ENCODE measurements around the gene GRAMD2B. TPM values are rescaled to one million over a fixed set of nuclear protein-coding genes. Genes with fewer than 3 reads are reported as not detected.

The GRAMD2B gene
- total RNA-seq, 1 experiment from 2014 or later, result 7.2 TPM

DNA sequence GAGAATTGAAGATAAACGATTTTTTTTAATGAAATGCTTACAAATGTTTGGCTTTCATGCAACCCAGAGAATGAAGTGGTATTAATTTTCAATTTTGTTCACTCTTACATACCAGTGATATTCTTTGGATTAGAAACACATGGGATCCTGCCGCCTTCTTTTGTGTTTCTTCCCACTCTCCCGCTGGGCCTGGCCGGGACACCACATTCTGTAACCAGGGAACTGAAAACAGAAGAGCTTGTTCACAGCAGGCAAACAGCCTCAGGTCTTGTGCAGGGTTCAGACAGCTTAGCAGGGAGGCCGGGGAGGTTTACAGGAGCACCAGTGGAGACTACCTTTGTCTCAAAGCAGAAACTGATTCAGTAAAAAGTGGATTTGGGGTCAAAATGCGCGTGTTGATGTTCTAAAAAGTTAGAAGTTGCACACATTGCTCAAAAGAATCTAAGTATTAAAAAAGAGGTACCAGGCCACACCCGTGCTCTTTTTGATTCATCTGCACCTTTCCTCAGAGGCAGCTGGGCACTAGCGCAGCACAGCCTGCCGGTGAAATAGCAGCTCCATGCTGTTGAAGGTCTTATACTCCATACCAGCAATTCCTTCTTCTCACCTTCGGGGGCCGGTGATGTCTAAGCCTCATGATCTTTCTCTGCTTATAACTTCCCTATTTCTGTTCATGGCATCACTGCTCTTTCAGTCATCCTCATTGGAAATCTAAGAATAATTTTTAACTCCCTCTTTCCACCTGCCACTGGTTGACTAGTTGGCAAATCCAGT, 67.1 kb downstream of the GRAMD2B start:
- ChIA-PET POLR2A (no interaction called here), RAD21 (ENCODE audit: low non-redundant PET in 1 of 2, low total read pairs in 2 of 2, uncharacterized antibody in 2 of 2, unreplicated experiment in 2 of 2) (no interaction called here), CTCF (interaction anchor here (0.8 to 1.8 kb wide), 2 partner anchors 10 kb away, joined by 4 to 5 read pairs; no protein-coding TSS in a partner anchor)
- Histone ChIP-seq H3K4me1 (ENCODE audit: control insufficient read depth in 1 of 2, insufficient read depth in 2 of 2, low read length in 2 of 2) (no peaks in the 10 kb centered on the region), H3K4me2 (ENCODE audit: low read length) (no peak overlapping the region), H3K36me3 (ENCODE audit: control insufficient read depth in 1 of 2, insufficient read depth in 2 of 2, low read length in 2 of 2) (peaks cover 8 to 17% of the 10 kb centered on the region in 2 experiments; a peak in 3 of 4 replicates), H2AFZ (ENCODE audit: low read depth, low read length, poor library complexity, severe bottlenecking) (no peak overlapping the region), H3K27me3 (ENCODE audit: insufficient read depth, low read length) (no peaks in the 10 kb centered on the region), H3K9me3 (ENCODE audit: control insufficient read depth in 1 of 2, insufficient read depth in 1 of 2, low read depth in 1 of 2, low read length in 2 of 2) (no peaks in the 10 kb centered on the region), H4K20me1 (ENCODE audit: insufficient read depth) (no peaks in the 10 kb centered on the region), H3K79me2 (ENCODE audit: insufficient read depth, low read length) (no peaks in the 10 kb centered on the region), H3K4me3 (replicated peaks in 1 of 2; ENCODE audit: low read depth in 1 of 2, low read length in 2 of 2) (no peak overlapping the region), H3K27ac (ENCODE audit: low read depth, low read length) (no peak overlapping the region), H3K9ac (ENCODE audit: low read length) (no peak overlapping the region), H3K9me2 (ENCODE audit: insufficient read depth) (no peaks in the 10 kb centered on the region)
- ATAC-seq (peak; percentile 74), DNase-seq (ENCODE audit: low read depth, low spot score) (no peak)
- intact Hi-C loops (cut with micrococcal nuclease), result no loop called here
- TF ChIP-seq SRF (IDR thresholded peaks at IDR 0.05; ENCODE audit: low read depth) (no peak), POLR2AphosphoS5 (IDR thresholded peaks at IDR 0.05; ENCODE audit: low read depth, low read length) (no peak), CBX3 (IDR thresholded peaks at IDR 0.05; ENCODE audit: low read depth) (no peak)
- TF ChIP-seq, protein P1, sequence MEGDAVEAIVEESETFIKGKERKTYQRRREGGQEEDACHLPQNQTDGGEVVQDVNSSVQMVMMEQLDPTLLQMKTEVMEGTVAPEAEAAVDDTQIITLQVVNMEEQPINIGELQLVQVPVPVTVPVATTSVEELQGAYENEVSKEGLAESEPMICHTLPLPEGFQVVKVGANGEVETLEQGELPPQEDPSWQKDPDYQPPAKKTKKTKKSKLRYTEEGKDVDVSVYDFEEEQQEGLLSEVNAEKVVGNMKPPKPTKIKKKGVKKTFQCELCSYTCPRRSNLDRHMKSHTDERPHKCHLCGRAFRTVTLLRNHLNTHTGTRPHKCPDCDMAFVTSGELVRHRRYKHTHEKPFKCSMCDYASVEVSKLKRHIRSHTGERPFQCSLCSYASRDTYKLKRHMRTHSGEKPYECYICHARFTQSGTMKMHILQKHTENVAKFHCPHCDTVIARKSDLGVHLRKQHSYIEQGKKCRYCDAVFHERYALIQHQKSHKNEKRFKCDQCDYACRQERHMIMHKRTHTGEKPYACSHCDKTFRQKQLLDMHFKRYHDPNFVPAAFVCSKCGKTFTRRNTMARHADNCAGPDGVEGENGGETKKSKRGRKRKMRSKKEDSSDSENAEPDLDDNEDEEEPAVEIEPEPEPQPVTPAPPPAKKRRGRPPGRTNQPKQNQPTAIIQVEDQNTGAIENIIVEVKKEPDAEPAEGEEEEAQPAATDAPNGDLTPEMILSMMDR (IDR thresholded peaks at IDR 0.05 in 2 of 3, conservative IDR thresholded peaks at IDR 0.05 in 1 of 3; ENCODE audit: borderline replicate concordance in 1 of 3, insufficient read depth in 1 of 3, low read depth in 2 of 3, low read length in 2 of 3), result 0 out of 6 replicates have a peak, but pooled peaks of 1 of the 3 experiments have one; percentile 9
- BruUV-seq (replicated peaks), result no TSS peak

DNA sequence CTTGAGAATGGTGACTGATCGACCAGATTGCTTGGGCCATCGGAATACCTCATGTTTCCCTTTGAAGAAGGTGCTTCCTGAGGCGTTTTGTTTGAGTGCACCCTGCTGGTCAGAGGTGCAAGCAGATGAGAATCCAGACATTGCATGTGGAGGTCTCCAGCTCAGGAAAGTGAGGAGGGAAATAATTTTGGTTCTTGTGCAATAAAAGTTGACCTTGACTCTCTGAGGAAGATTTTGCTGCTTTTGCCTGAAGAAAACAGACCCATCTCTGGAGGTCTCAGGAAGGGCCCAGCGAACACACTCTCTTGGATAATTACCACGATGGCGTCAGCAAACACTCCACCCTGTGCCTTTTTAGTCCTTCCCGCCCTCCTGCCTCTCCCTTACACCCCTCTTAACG, 69.7 kb downstream of the GRAMD2B start:
- Histone ChIP-seq H3K4me1 (ENCODE audit: control insufficient read depth in 1 of 2, insufficient read depth in 2 of 2, low read length in 2 of 2) (no peaks in the 10 kb centered on the region), H3K36me3 (ENCODE audit: control insufficient read depth in 1 of 2, insufficient read depth in 2 of 2, low read length in 2 of 2) (peaks cover 0 to 8% of the 10 kb centered on the region in 2 experiments; a peak in 2 of 4 replicates), H2AFZ (ENCODE audit: low read depth, low read length, poor library complexity, severe bottlenecking) (no peak overlapping the region), H4K20me1 (ENCODE audit: insufficient read depth) (no peaks in the 10 kb centered on the region), H3K9me2 (ENCODE audit: insufficient read depth) (no peaks in the 10 kb centered on the region), H3K4me2 (ENCODE audit: low read length) (no peak overlapping the region), H3K9me3 (ENCODE audit: control insufficient read depth in 1 of 2, insufficient read depth in 1 of 2, low read depth in 1 of 2, low read length in 2 of 2) (no peaks in the 10 kb centered on the region), H3K9ac (ENCODE audit: low read length) (no peak overlapping the region), H3K27ac (ENCODE audit: low read depth, low read length) (no peak overlapping the region), H3K4me3 (replicated peaks in 1 of 2; ENCODE audit: low read depth in 1 of 2, low read length in 2 of 2) (no peak overlapping the region), H3K79me2 (ENCODE audit: insufficient read depth, low read length) (no peaks in the 10 kb centered on the region), H3K27me3 (ENCODE audit: insufficient read depth, low read length) (no peaks in the 10 kb centered on the region)
- TF ChIP-seq, protein P1 (IDR thresholded peaks at IDR 0.05 in 2 of 3, conservative IDR thresholded peaks at IDR 0.05 in 1 of 3; ENCODE audit: borderline replicate concordance in 1 of 3, insufficient read depth in 1 of 3, low read depth in 2 of 3, low read length in 2 of 3), result peak; percentile 44 to 57 (median 48); a peak in 5 of 6 replicates
- TF ChIP-seq, protein P2, sequence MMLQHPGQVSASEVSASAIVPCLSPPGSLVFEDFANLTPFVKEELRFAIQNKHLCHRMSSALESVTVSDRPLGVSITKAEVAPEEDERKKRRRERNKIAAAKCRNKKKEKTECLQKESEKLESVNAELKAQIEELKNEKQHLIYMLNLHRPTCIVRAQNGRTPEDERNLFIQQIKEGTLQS (IDR thresholded peaks at IDR 0.05), result no peak
- TF ChIP-seq RAD21 (IDR thresholded peaks at IDR 0.05; ENCODE audit: low read depth) (peak; percentile 76), CBX3 (IDR thresholded peaks at IDR 0.05; ENCODE audit: low read depth) (no peak), TCF7L2 (IDR thresholded peaks at IDR 0.05; ENCODE audit: borderline replicate concordance, extremely low read depth, insufficient read depth, insufficient read length) (peak; percentile 18)
- ChIA-PET POLR2A (no interaction called here), RAD21 (ENCODE audit: low non-redundant PET in 1 of 2, low total read pairs in 2 of 2, uncharacterized antibody in 2 of 2, unreplicated experiment in 2 of 2) (interaction anchor here in 1 of 2 experiments (1.0 kb wide), 1 partner anchor 139 kb away, joined by 3 read pairs; no protein-coding TSS in a partner anchor), CTCF (interaction anchor here (0.6 to 1.3 kb wide), 2 partner anchors 139 to 204 kb away, joined by 3 read pairs; no protein-coding TSS in a partner anchor)
- intact Hi-C loops (cut with micrococcal nuclease), result loop anchor here (1.0 kb wide), 1 partner anchor 139 kb away; no protein-coding TSS in a partner anchor
- ATAC-seq, result peak; percentile 64
- no TSS peak for BruUV-seq (replicated peaks)
- no peak for DNase-seq (ENCODE audit: low read depth, low spot score)
